ENCODE data around the gene PEX26. TPM values are rescaled to one million over a fixed set of nuclear protein-coding genes. Genes with fewer than 3 reads are reported as not detected.

The PEX26 gene
- total RNA-seq, 1 donor from 2014 or later = 50.1 TPM

- DNase-seq (ENCODE audit: low spot score, unreplicated experiment) = no peak
- Mint-ChIP-seq H3K4me1 (ENCODE audit: low read depth) (peaks cover 24% of the 10 kb centered on the region), H3K9me3 (ENCODE audit: low read depth) (peaks cover 5% of the 10 kb centered on the region), H3K36me3 (ENCODE audit: insufficient read depth) (peaks cover 2% of the 10 kb centered on the region), H3K27me3 (peaks cover 3% of the 10 kb centered on the region), H3K27ac (no peak overlapping the region), H3K4me3 (ENCODE audit: low read depth) (no peak overlapping the region)
- TF ChIP-seq CTCF (IDR thresholded peaks at IDR 0.05; ENCODE audit: unreplicated experiment) = no peak
Observed at GRCh38 chr22:18057568-18058209, 20.1 kb upstream of the PEX26 start.

- DNase-seq (ENCODE audit: low spot score, unreplicated experiment) = no peak
Observed at GRCh38 chr22:18058371-18059093, 19.3 kb upstream of the PEX26 start.

GRCh38 chr22:18059094-18059417, 18.7 kb upstream of the PEX26 start:
- no peak for TF ChIP-seq CTCF (IDR thresholded peaks at IDR 0.05; ENCODE audit: unreplicated experiment)
- Mint-ChIP-seq H3K4me3 (ENCODE audit: low read depth) (no peak overlapping the region), H3K9me3 (ENCODE audit: low read depth) (peaks cover 3% of the 10 kb centered on the region), H3K27me3 (peaks cover 3% of the 10 kb centered on the region), H3K4me1 (ENCODE audit: low read depth) (peaks cover 24% of the 10 kb centered on the region), H3K36me3 (ENCODE audit: insufficient read depth) (no peaks in the 10 kb centered on the region), H3K27ac (no peak overlapping the region)
- DNase-seq (ENCODE audit: low spot score, unreplicated experiment) = no peak

More at GRCh38 chr22:18058371-18059093, 19.3 kb upstream of the PEX26 start:
- H3K9me3 Mint-ChIP-seq (ENCODE audit: low read depth) = peaks cover 5% of the 10 kb centered on the region
- H3K4me1 Mint-ChIP-seq (ENCODE audit: low read depth) = peaks cover 24% of the 10 kb centered on the region
- peak overlapping the region; percentile 47 for H3K27ac Mint-ChIP-seq
- peaks cover 2% of the 10 kb centered on the region for H3K36me3 Mint-ChIP-seq (ENCODE audit: insufficient read depth)
- no peak for TF ChIP-seq CTCF (IDR thresholded peaks at IDR 0.05; ENCODE audit: unreplicated experiment)
- peaks cover 3% of the 10 kb centered on the region for H3K27me3 Mint-ChIP-seq
- H3K4me3 Mint-ChIP-seq (ENCODE audit: low read depth) = no peak overlapping the region

- Mint-ChIP-seq H3K27me3 (peaks cover 3% of the 10 kb centered on the region), H3K4me3 (ENCODE audit: low read depth) (no peak overlapping the region), H3K27ac (no peak overlapping the region), H3K9me3 (ENCODE audit: low read depth) (no peaks in the 10 kb centered on the region), H3K4me1 (ENCODE audit: low read depth) (peaks cover 24% of the 10 kb centered on the region), H3K36me3 (ENCODE audit: insufficient read depth) (no peaks in the 10 kb centered on the region)
- no peak for DNase-seq (ENCODE audit: low spot score, unreplicated experiment)
- TF ChIP-seq CTCF (IDR thresholded peaks at IDR 0.05; ENCODE audit: unreplicated experiment) = no peak
Observed at GRCh38 chr22:18059473-18059872, 18.3 kb upstream of the PEX26 start.

GRCh38 chr22:18059991-18060390, 17.8 kb upstream of the PEX26 start:
- H3K27ac Mint-ChIP-seq = no peak overlapping the region

More at GRCh38 chr22:18059991-18060390, 17.8 kb upstream of the PEX26 start:
- no peak overlapping the region for H3K4me3 Mint-ChIP-seq (ENCODE audit: low read depth)
- H3K36me3 Mint-ChIP-seq (ENCODE audit: insufficient read depth) = no peaks in the 10 kb centered on the region
- no peak for DNase-seq (ENCODE audit: low spot score, unreplicated experiment)
- TF ChIP-seq CTCF (IDR thresholded peaks at IDR 0.05; ENCODE audit: unreplicated experiment) = no peak
- H3K27me3 Mint-ChIP-seq = peaks cover 7% of the 10 kb centered on the region
- peaks cover 23% of the 10 kb centered on the region for H3K4me1 Mint-ChIP-seq (ENCODE audit: low read depth)
- H3K9me3 Mint-ChIP-seq (ENCODE audit: low read depth) = no peaks in the 10 kb centered on the region
